GM23338 (cell line): Measurements from ENCODE around the gene PTF1A.

Experiments used
- CREB1 ChIP-seq: fragments of 250-450 bp; sonication (Bioruptor Pico); IDR thresholded peaks from 2 replicates; pipeline ENCODE4 v1.5.0; 2020; ENCODE audit warnings: low read depth, mild to moderate bottlenecking, moderate library complexity
- CTCF ChIP-seq, 2 experiments: fragments of 200-600 bp in 1 of 2; sonication (generic) in 1 of 2; conservative IDR thresholded peaks; 2 replicates each; pipeline versions ENCODE4 v1.5.1 to v1.6.1; 2016 to 2017; ENCODE audit warnings: antibody characterized with exemption in 2 of 2, low read depth in 2 of 2, mild to moderate bottlenecking in 2 of 2, moderate library complexity in 1 of 2
- ETS1 ChIP-seq: IDR thresholded peaks from 2 replicates; pipeline ENCODE4 v1.6.1; 2016; ENCODE audit warnings: antibody characterized with exemption
- EZH2 ChIP-seq: fragments of 200-600 bp; sonication (generic); IDR thresholded peaks from one replicate; pipeline ENCODE4 v1.8.0; 2017; ENCODE audit warnings: antibody characterized with exemption, mild to moderate bottlenecking, low read depth; ENCODE audit not compliant: unreplicated experiment
- EZH2phosphoT487 ChIP-seq: fragments of 200-600 bp; sonication (generic); IDR thresholded peaks from one replicate; pipeline ENCODE4 v1.8.1; 2018; ENCODE audit warnings: antibody characterized with exemption; ENCODE audit not compliant: unreplicated experiment
- JUNB ChIP-seq: IDR thresholded peaks from one replicate; pipeline ENCODE4 v1.6.1; 2016; ENCODE audit warnings: antibody characterized with exemption; ENCODE audit not compliant: unreplicated experiment
- NANOG ChIP-seq: IDR thresholded peaks from 2 replicates; pipeline ENCODE4 v1.6.1; 2016; ENCODE audit warnings: antibody characterized with exemption, borderline replicate concordance
- POLR2AphosphoS5 ChIP-seq: IDR thresholded peaks from 2 replicates; pipeline ENCODE4 v1.6.1; 2016; ENCODE audit warnings: antibody characterized with exemption, low read depth
- REST ChIP-seq: IDR thresholded peaks from one replicate; pipeline ENCODE4 v1.6.1; 2018; ENCODE audit warnings: antibody characterized with exemption; ENCODE audit not compliant: unreplicated experiment

GRCh38 chr10:23199768-23200511 is 7.8 kb downstream of the PTF1A start:
- no peak for TF ChIP-seq EZH2phosphoT487
- no peak for TF ChIP-seq CTCF (conservative IDR thresholded peaks at IDR 0.05; ENCODE audit: low read depth in 2 of 2)
- no peak for TF ChIP-seq NANOG
- TF ChIP-seq CREB1 (CRISPR knock-in tag): no peak
- TF ChIP-seq EZH2: peak; percentile 82
- TF ChIP-seq REST: no peak
- TF ChIP-seq ETS1: no peak
- no peak for TF ChIP-seq POLR2AphosphoS5
- TF ChIP-seq JUNB: no peak
